HG02610 (cell line): ENCODE results near the gene SCG2.
"Not testable (repeated sequence)": the region's sequence is repeated elsewhere in the genome, so short reads cannot be mapped to it uniquely, and the experiment has no call there.

Experiments used
- ATAC-seq: cut with Tn5 transposase; IDR thresholded peaks from one replicate; pipeline ENCODE4 v1.9.1; 2021; ENCODE audit warnings: mild to moderate bottlenecking, moderate library complexity; ENCODE audit not compliant: unreplicated experiment

Gene SCG2

GRCh38 chr2:223613017-223613950 lies 11.1 kb upstream of the SCG2 start:
- ATAC-seq = no peak

- no peak for ATAC-seq
These were observed 10.3 kb upstream of the SCG2 start for GRCh38 chr2:223612501-223612900.

- ATAC-seq = no peak
These were observed 8.9 kb upstream of the SCG2 start for GRCh38 chr2:223611061-223611460.

- ATAC-seq = no peak
These were observed 5.3 kb upstream of the SCG2 start for GRCh38 chr2:223607476-223607875.

GRCh38 chr2:223606946-223607345 lies 4.8 kb upstream of the SCG2 start:
- ATAC-seq = no peak

- no peak for ATAC-seq
These were observed 2.1 kb upstream of the SCG2 start for GRCh38 chr2:223604231-223604630.

GRCh38 chr2:223602972-223603371 lies 811 bp upstream of the SCG2 start:
- ATAC-seq = no peak

GRCh38 chr2:223601018-223601417 lies 1.1 kb downstream of the SCG2 start:
- no peak for ATAC-seq

GRCh38 chr2:223599640-223600380 lies 2.4 kb downstream of the SCG2 start:
- no peak for ATAC-seq

GRCh38 chr2:223598994-223599639 lies 3.0 kb downstream of the SCG2 start:
- ATAC-seq = no peak

GRCh38 chr2:223597076-223597475 lies 5.1 kb downstream of the SCG2 start:
- no peak for ATAC-seq

- ATAC-seq = no peak
These were observed 6.0 kb downstream of the SCG2 start for GRCh38 chr2:223596208-223596607.

GRCh38 chr2:223594831-223595230 lies 7.3 kb downstream of the SCG2 start:
- no peak for ATAC-seq

- no peak for ATAC-seq
These were observed 7.9 kb downstream of the SCG2 start for GRCh38 chr2:223594259-223594658.

- ATAC-seq = not testable (repeated sequence)
These were observed 9.5 kb downstream of the SCG2 start for GRCh38 chr2:223592689-223593088.

GRCh38 chr2:223591596-223591995 lies 10.6 kb downstream of the SCG2 start:
- no peak for ATAC-seq

GRCh38 chr2:223590964-223591363 lies 11.2 kb downstream of the SCG2 start:
- no peak for ATAC-seq

- no peak for ATAC-seq
These were observed 12.3 kb downstream of the SCG2 start for GRCh38 chr2:223589901-223590300.

GRCh38 chr2:223588251-223588650 lies 13.9 kb downstream of the SCG2 start:
- no peak for ATAC-seq

- no peak for ATAC-seq
These were observed 14.9 kb downstream of the SCG2 start for GRCh38 chr2:223587301-223587700.

- ATAC-seq = no peak
These were observed 15.9 kb downstream of the SCG2 start for GRCh38 chr2:223586261-223586660.

GRCh38 chr2:223585666-223586065 lies 16.5 kb downstream of the SCG2 start:
- no peak for ATAC-seq
